Right lobe of liver (tissue), 6 donors: ENCODE measurements around the gene CCNK. TPM values are rescaled to one million over a fixed set of nuclear protein-coding genes. Genes with fewer than 3 reads are reported as not detected.

Experiments used
- ATAC-seq, 4 donors: fragments of 200-7000 bp; cut with Tn5 transposase; one replicate each; pipeline ENCODE4 v1.9.1; 2020; ENCODE audit warnings: mild to moderate bottlenecking in 4 of 4, moderate library complexity in 4 of 4
- DNase-seq, 3 donors: peaks; one replicate each; pipeline ENCODE4 v3.0.0-alpha.2; 2020
- H3K27ac ChIP-seq, 3 donors: fragments of 200-600 bp; one replicate each; pipeline ENCODE4 v1.8.0; 2022
- H3K27me3 ChIP-seq, 2 donors: fragments of 200-600 bp; one replicate each; pipeline ENCODE4 v1.8.0; 2022
- H3K36me3 ChIP-seq, 4 donors: fragments of 200-600 bp; sonication (generic) in 1 of 4; one replicate each; pipeline versions ENCODE4 v1.5.1 to v1.8.0; 2017 to 2022; ENCODE audit warnings: control low read depth in 1 of 4
- H3K4me1 ChIP-seq, 4 donors: fragments of 200-600 bp; sonication (generic) in 1 of 4; one replicate each; pipeline versions ENCODE4 v1.5.1 to v1.8.0; 2017 to 2022; ENCODE audit warnings: control low read depth in 1 of 4
- H3K4me3 ChIP-seq, 3 donors: fragments of 200-600 bp; one replicate each; pipeline ENCODE4 v1.8.0; 2022
- H3K9me3 ChIP-seq, 4 donors: fragments of 200-600 bp; sonication (generic) in 1 of 4; one replicate each; pipeline versions ENCODE4 v1.5.1 to v1.8.0; 2017 to 2022; ENCODE audit warnings: control low read depth in 1 of 4
- POLR2A ChIP-seq: fragments of 450-650 bp; IDR thresholded peaks from one replicate; pipeline ENCODE4 v1.6.1; 2017; ENCODE audit warnings: antibody characterized with exemption, mild to moderate bottlenecking
- WGBS: methylation state at CpG from one replicate; pipeline ENCODE4 v1.1.6; 2018; ENCODE audit warnings: low coverage, low lambda C conversion rate; ENCODE audit not compliant: insufficient coverage; ENCODE audit errors: missing lambda C conversion rate; 5-methylcytosine and 5-hydroxymethylcytosine counted together
- intact Hi-C, 2 donors: fragments of 100-400 bp; cut with DNase I; formaldehyde crosslinking; loops; one replicate each; pipeline versions ENCODE4 v1.11.2 to v1.14.1; 2022
- total RNA-seq, 6 experiments: library from RNA; depleted of rRNA in 2 of 6; stranded (reverse); fragments of >200 nt in 2 of 6; fragmentation: NEBNext Ultra II Directional in 3 of 6; extraction: Animal tissue kit (Norgen Biotek cat#: 25700) in 3 of 6; gene quantifications; one replicate each; pipeline versions ENCODE4 v1.1.0 to v1.2.4, GENCODE V29; 2016 to 2023
- TF ChIP-seq, protein P1 (sequence below), 4 donors: fragments of 200-600 bp in 3 of 4; fragments of 450-650 bp in 1 of 4; IDR thresholded peaks; one replicate each; pipeline versions ENCODE4 v1.5.1 to v1.8.0; 2016 to 2022; ENCODE audit warnings: antibody characterized with exemption in 4 of 4, mild to moderate bottlenecking in 2 of 4
- donor health status: DM: no; HTN: yes; CAD: no.
- donor health status: DM: no; HTN: no; CAD: no.
- donor health status: DM: no; HTN: no; CAD: no.
- donor health status: DM: no; HTN: yes; CAD: no.
- donor health status: DM: no; HTN: yes; CAD: no.

CCNK gene
- total RNA-seq, 6 experiments from 2014 or later: 11.8 to 23.4 (median 15.4) TPM

DNA sequence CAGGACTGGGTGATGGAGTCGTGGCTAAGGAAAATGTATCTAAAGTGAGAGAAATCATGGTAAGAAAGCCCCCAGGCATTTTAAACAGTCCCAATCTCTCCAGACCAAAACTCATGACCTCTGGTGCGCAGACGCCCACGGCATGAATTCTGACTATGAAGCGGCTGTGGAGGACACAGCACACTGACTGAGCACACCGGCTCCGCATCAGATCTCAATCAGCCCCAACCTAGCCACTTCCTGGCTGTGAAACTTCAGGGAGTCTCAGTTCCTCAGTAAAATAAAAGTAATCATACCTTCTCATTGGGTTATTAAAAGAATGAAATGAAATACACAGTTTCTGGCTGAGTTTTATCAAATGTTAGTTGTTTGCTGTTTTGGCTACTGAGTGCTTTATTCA, 39.3 kb upstream of the CCNK start:
- Histone ChIP-seq H3K27me3 (no peaks in the 10 kb centered on the region), H3K4me1 (no peaks in the 10 kb centered on the region), H3K4me3 (no peak overlapping the region), H3K27ac (no peak overlapping the region), H3K36me3 (peaks cover 0 to 3% (median under 1%) of the 10 kb centered on the region in 4 donors), H3K9me3 (no peaks in the 10 kb centered on the region)
- intact Hi-C loops: no loop called here
- no peak for TF ChIP-seq POLR2A
- TF ChIP-seq, protein P1, sequence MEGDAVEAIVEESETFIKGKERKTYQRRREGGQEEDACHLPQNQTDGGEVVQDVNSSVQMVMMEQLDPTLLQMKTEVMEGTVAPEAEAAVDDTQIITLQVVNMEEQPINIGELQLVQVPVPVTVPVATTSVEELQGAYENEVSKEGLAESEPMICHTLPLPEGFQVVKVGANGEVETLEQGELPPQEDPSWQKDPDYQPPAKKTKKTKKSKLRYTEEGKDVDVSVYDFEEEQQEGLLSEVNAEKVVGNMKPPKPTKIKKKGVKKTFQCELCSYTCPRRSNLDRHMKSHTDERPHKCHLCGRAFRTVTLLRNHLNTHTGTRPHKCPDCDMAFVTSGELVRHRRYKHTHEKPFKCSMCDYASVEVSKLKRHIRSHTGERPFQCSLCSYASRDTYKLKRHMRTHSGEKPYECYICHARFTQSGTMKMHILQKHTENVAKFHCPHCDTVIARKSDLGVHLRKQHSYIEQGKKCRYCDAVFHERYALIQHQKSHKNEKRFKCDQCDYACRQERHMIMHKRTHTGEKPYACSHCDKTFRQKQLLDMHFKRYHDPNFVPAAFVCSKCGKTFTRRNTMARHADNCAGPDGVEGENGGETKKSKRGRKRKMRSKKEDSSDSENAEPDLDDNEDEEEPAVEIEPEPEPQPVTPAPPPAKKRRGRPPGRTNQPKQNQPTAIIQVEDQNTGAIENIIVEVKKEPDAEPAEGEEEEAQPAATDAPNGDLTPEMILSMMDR (IDR thresholded peaks at IDR 0.05): no peak
- no peak for ATAC-seq
- 90% methylated on average over 6 of the region's 7 CpGs for WGBS
- DNase-seq: no peak

DNA sequence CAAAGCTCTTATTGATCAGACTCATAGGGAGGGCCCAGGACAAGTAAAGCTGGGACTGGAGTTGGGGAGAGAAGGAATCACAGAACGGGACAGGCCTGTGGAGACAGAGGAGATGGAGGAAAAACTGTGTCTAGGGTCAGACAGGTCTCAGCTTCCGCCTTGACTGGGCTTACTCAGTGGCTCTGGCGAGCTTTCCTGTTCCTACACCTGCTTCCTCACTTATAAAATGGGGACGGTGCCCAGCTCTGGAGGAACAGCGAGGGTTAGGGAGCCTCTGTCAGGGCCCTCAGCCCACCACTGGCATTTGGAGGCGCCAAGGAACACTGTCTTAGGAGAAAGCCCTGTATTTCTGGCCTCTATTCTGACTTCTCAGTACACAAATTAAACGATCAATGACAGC, 35.3 kb upstream of the CCNK start:
- H3K27me3 ChIP-seq: no peaks in the 10 kb centered on the region
- WGBS: 92% methylated on average over 4 of the region's 7 CpGs
- TF ChIP-seq, protein P1 (IDR thresholded peaks at IDR 0.05): no peak
- TF ChIP-seq POLR2A: no peak
- H3K4me3 ChIP-seq: no peak overlapping the region
- peaks cover 0 to 28% (median 7%) of the 10 kb centered on the region in 4 donors for H3K36me3 ChIP-seq
- ATAC-seq: no peak
- no peak for DNase-seq
- no peaks in the 10 kb centered on the region for H3K9me3 ChIP-seq
- intact Hi-C loops: no loop called here
- no peaks in the 10 kb centered on the region for H3K4me1 ChIP-seq
- no peak overlapping the region for H3K27ac ChIP-seq

DNA sequence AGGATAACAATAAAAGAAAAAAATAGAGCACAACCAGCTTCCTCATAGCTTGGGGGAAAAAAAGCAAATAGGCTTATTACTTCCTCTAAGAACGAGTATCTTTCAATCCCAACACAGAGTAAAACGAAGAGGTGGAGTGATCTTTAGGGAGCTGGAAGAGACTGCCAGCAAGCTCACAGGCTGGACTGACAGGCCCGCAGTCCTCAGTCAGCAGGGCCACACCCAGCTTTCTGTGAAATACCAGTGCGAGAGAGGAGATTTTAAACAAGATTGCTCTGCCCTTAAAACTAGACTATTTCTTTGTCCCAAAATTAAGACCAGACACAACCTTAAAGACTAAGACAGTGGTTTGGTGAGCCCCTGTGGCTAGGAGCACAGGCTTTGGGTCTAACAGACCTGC, 33.5 kb upstream of the CCNK start:
- no peak for ATAC-seq
- Histone ChIP-seq H3K36me3 (peaks cover 0 to 35% (median 7%) of the 10 kb centered on the region in 4 donors), H3K9me3 (no peaks in the 10 kb centered on the region), H3K4me3 (no peak overlapping the region), H3K4me1 (no peaks in the 10 kb centered on the region), H3K27me3 (no peaks in the 10 kb centered on the region), H3K27ac (no peak overlapping the region)
- no peak for DNase-seq
- TF ChIP-seq, protein P1 (IDR thresholded peaks at IDR 0.05): no peak
- TF ChIP-seq POLR2A: no peak
- intact Hi-C loops: no loop called here
- 79% methylated on average over 2 of the region's 4 CpGs for WGBS

DNA sequence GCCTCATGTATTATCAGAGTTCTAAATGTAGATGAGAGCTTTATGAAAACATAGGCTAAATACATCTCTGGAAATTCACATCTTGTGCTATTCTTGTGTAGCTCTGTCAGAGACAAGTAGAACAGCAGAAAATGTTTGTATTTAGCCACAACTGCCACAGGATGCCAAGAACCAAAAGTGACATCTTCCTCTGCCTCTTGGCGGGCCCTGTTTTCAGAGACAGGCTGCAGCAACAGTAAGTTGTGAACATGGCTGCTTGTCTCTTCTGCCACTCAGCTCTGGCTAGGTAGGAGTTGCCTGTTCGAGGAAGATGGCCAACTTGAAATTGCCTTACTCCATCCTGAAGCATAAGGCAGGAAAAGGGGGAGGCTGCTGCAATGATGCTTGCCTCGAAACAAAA, 30.9 kb upstream of the CCNK start:
- ATAC-seq (no peak), DNase-seq (no peak)
- no peak for TF ChIP-seq POLR2A
- TF ChIP-seq, protein P1 (IDR thresholded peaks at IDR 0.05): no peak
- intact Hi-C loops: no loop called here
- no peaks in the 10 kb centered on the region for H3K4me1 ChIP-seq
- 100% methylated on average over 2 of the region's 3 CpGs for WGBS
- peaks cover 0 to 38% (median 7%) of the 10 kb centered on the region in 4 donors for H3K36me3 ChIP-seq
- H3K4me3 ChIP-seq: no peak overlapping the region
- no peaks in the 10 kb centered on the region for H3K27me3 ChIP-seq
- no peak overlapping the region for H3K27ac ChIP-seq
- no peaks in the 10 kb centered on the region for H3K9me3 ChIP-seq

DNA sequence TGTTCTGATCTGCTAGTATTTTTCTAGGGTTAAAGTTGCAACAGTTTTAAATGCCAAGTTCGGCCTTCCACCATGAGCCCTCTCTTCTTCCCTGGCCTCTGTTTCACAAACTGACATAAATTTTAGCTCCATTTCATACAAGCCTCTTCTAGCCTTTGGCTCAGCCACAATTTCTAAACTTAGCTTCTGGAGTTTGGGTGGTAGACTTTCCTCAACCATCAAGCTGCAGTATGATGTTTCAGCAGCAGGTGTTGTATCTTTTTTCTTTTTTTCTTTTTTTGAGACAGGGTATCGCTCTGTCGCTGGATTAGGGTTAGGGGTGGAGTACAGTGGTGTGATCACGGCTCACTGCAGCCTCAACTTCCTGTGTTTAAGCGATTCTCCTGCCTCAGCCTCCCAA, 30.0 kb upstream of the CCNK start:
- DNase-seq (no peak), ATAC-seq (no peak)
- H3K9me3 ChIP-seq: no peaks in the 10 kb centered on the region
- intact Hi-C loops: no loop called here
- no peaks in the 10 kb centered on the region for H3K4me1 ChIP-seq
- H3K27me3 ChIP-seq: no peaks in the 10 kb centered on the region
- TF ChIP-seq, protein P1 (IDR thresholded peaks at IDR 0.05): no peak
- TF ChIP-seq POLR2A: no peak
- WGBS: 74% methylated on average over 4 of the region's 5 CpGs
- no peak overlapping the region for H3K27ac ChIP-seq
- no peak overlapping the region for H3K4me3 ChIP-seq
- peaks cover 0 to 46% (median 7%) of the 10 kb centered on the region in 4 donors for H3K36me3 ChIP-seq
